Measurements from ENCODE around the gene IL11.
A peak's percentile ranks its signal among the peaks of the same experiment; 100 is the strongest.

IL11 gene

GRCh38 chr19:55390461-55390880 is 20.2 kb upstream of the IL11 start:
- no peak for DNase-seq

- no peak for DNase-seq
Observed at GRCh38 chr19:55389386-55390317, 19.4 kb upstream of the IL11 start.

GRCh38 chr19:55387736-55388497 is 17.7 kb upstream of the IL11 start:
- DNase-seq = no peak

GRCh38 chr19:55386493-55386971 is 16.3 kb upstream of the IL11 start:
- DNase-seq = no peak

- DNase-seq = peak; percentile 94
Observed at GRCh38 chr19:55385724-55386492, 15.6 kb upstream of the IL11 start, which contains the start of gene RPL28. RPL28 (plus strand) TSS chr19:55385932; CDS start chr19:55386358, 426 bp downstream.

- DNase-seq = peak; percentile 94
Observed at GRCh38 chr19:55384920-55385723, 14.9 kb upstream of the IL11 start.

GRCh38 chr19:55384131-55384919 is 14.1 kb upstream of the IL11 start, which contains the start of gene TMEM238:
TMEM238 (minus strand) TSS chr19:55384292; CDS start chr19:55384259, 33 bp downstream.
- no peak for DNase-seq

- no peak for DNase-seq
Observed at GRCh38 chr19:55383279-55384130, 13.2 kb upstream of the IL11 start.

- no peak for DNase-seq
Observed at GRCh38 chr19:55382522-55383054, 12.3 kb upstream of the IL11 start.

GRCh38 chr19:55382013-55382412 is 11.8 kb upstream of the IL11 start:
- DNase-seq = no peak

- DNase-seq = peak; percentile 18
Observed at GRCh38 chr19:55379174-55379573, 8.9 kb upstream of the IL11 start.

GRCh38 chr19:55377356-55378131 is 7.3 kb upstream of the IL11 start:
- no peak for DNase-seq

GRCh38 chr19:55376241-55376933 is 6.1 kb upstream of the IL11 start, which contains the start of gene TMEM190:
TMEM190 (plus strand) TSS chr19:55376826; CDS start chr19:55376854, 28 bp downstream.
- no peak for DNase-seq

- no peak for DNase-seq
Observed at GRCh38 chr19:55373993-55374757, 3.9 kb upstream of the IL11 start.

- no peak for DNase-seq
Observed at GRCh38 chr19:55373306-55373992, 3.2 kb upstream of the IL11 start.

- no peak for DNase-seq
Observed at GRCh38 chr19:55372316-55373081, 2.2 kb upstream of the IL11 start.

Data from SHP77 treated with DMSO at 0.1 percent for 48 hours (cell line).